A673 (cell line): Measurements from ENCODE around the gene MOCOS. TPM values are rescaled to one million over a fixed set of nuclear protein-coding genes. Genes with fewer than 3 reads are reported as not detected.

Source experiments
- BruUV-seq: library from RNA; stranded (reverse); fragments of 400-500 nt; replicated peaks from 2 replicates; lab custom pipeline; 2021; lab: Mats Ljungman, UMichigan
- CTCF ChIA-PET: fragments of 300-600 bp; sonication (Branson Sonifier 250); formaldehyde crosslinking; loops from one replicate; lab custom pipeline; 2022; ENCODE audit warnings: antibody characterized with exemption; lab: Charles Lee
- POLR2A ChIA-PET: fragments of 300-600 bp; sonication (Branson Sonifier 250); formaldehyde crosslinking; loops from one replicate; lab custom pipeline; 2022; ENCODE audit warnings: antibody characterized with exemption; ENCODE audit not compliant: low non-redundant PET; lab: Charles Lee
- DNase-seq: peaks from one replicate; pipeline ENCODE4 v3.0.0-alpha.2; 2015; ENCODE audit warnings: low spot score
- H3K27ac ChIP-seq: fragments of 200-600 bp; sonication (generic); 2 replicates; pipeline ENCODE4 v1.5.1; 2016; ENCODE audit warnings: mixed run types, low read depth, mild to moderate bottlenecking, mixed read lengths, antibody characterized with exemption, low read length; ENCODE audit not compliant: poor library complexity, severe bottlenecking
- H3K27me3 ChIP-seq: fragments of 200-600 bp; sonication (generic); replicated peaks from 2 replicates; pipeline ENCODE4 v1.6.1; 2017; ENCODE audit warnings: mixed run types, low read depth, mild to moderate bottlenecking, mixed read lengths, antibody characterized with exemption, low read length; ENCODE audit not compliant: insufficient read depth, poor library complexity
- H3K36me3 ChIP-seq: fragments of 200-600 bp; sonication (generic); 2 replicates; pipeline ENCODE4 v1.6.1; 2016; ENCODE audit warnings: mixed run types, mild to moderate bottlenecking, mixed read lengths, antibody characterized with exemption, low read length; ENCODE audit not compliant: insufficient read depth, poor library complexity, severe bottlenecking
- H3K4me1 ChIP-seq: fragments of 200-600 bp; sonication (generic); 2 replicates; pipeline ENCODE4 v1.6.1; 2017; ENCODE audit warnings: mixed run types, mild to moderate bottlenecking, mixed read lengths, antibody characterized with exemption, low read length; ENCODE audit not compliant: insufficient read depth, poor library complexity, severe bottlenecking
- H3K4me3 ChIP-seq: fragments of 200-600 bp; sonication (generic); 2 replicates; pipeline ENCODE4 v1.5.1; 2016; ENCODE audit warnings: low read depth, mixed run types, mild to moderate bottlenecking, mixed read lengths, low read length; ENCODE audit not compliant: poor library complexity, severe bottlenecking
- H3K9me3 ChIP-seq: fragments of 200-600 bp; sonication (generic); 2 replicates; pipeline ENCODE4 v1.6.1; 2016; ENCODE audit warnings: mixed run types, low read depth, mild to moderate bottlenecking, mixed read lengths, antibody characterized with exemption, low read length; ENCODE audit not compliant: poor library complexity, severe bottlenecking
- CTCF ChIP-seq: fragments of 300-800, 200-600 bp; sonication (generic); conservative IDR thresholded peaks from 2 replicates; pipeline ENCODE4 v1.5.1; 2017; ENCODE audit warnings: low read depth, mild to moderate bottlenecking, antibody characterized with exemption, low read length, moderate library complexity, mixed read lengths
- EZH2 ChIP-seq: fragments of 200-600 bp; sonication (generic); IDR thresholded peaks from 2 replicates; pipeline ENCODE4 v1.6.1; 2017; ENCODE audit warnings: borderline replicate concordance, low read depth, mild to moderate bottlenecking, mixed read lengths, antibody characterized with exemption, low read length; ENCODE audit not compliant: poor library complexity, severe bottlenecking
- intact Hi-C: fragments of 100-400 bp; cut with micrococcal nuclease; formaldehyde crosslinking; loops from one replicate; pipeline ENCODE4 v1.10.0; 2022; ENCODE audit not compliant: unreplicated experiment
- total RNA-seq: library from RNA; stranded (reverse); gene quantifications from 2 replicates; pipeline ENCODE4 v1.2.3, GENCODE V29; 2021

MOCOS gene
- total RNA-seq, 1 experiment from 2014 or later: not detected

DNA sequence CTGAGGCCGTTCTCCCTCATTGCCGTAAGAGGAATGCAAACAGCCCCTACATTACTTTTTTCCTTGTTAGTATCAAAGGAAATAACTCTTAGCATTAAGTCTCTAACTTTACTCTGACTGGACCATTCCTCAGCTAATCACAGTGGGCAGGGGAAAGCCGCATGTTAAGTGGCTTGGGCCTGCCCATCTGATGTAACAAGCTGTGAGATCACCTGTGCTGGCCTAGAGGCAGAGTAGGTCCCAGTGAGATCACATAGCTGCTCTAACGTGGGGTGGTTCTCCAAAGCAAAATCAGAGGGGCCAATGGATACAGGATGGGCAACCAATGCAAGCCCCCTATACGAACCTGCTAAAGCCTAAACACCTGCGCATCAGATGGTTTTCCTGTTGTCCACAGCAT lies 5.9 kb upstream of the MOCOS start:
- Histone ChIP-seq H3K27ac (no peak overlapping the region), H3K27me3 (no peaks in the 10 kb centered on the region), H3K4me3 (no peak overlapping the region), H3K9me3 (no peaks in the 10 kb centered on the region), H3K4me1 (no peaks in the 10 kb centered on the region), H3K36me3 (peaks cover 9% of the 10 kb centered on the region)
- TF ChIP-seq CTCF (no peak), EZH2 (no peak)
- CTCF ChIA-PET: no interaction called here
- POLR2A ChIA-PET: no interaction called here
- intact Hi-C loops: no loop called here
- no peak for DNase-seq
- BruUV-seq: no TSS peak

DNA sequence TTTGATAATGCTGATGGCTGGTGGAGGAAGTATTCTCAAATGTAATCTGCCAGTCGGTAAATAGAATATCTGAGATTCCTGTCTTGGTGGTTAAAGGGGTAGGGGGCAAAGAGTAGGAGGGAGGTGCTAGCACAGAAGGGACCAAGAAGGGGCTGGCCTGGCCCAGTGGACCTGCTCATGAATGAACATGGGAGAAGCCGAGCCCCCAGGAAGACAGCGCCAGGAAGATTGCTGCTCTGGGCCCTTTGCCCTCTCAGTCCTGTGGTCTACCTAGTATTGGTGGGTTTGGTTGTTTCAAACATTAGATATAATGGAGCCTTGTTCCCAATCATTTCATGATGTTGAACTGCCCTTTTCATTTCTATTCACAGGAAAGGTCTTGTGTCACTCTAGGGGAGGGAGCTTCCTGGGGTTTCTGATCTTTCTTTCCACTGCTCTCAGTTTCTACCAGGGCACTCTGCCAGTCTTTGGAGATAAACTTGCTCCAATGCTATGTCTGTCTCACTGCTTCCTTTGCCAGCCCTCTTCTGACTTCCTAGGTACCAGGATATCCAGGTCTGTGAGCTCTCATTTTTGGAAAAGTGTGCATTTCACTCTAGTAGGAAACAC lies 5.3 kb upstream of the MOCOS start:
- no peaks in the 10 kb centered on the region for H3K9me3 ChIP-seq
- ChIA-PET POLR2A (no interaction called here), CTCF (no interaction called here)
- intact Hi-C loops: no loop called here
- peaks cover 7% of the 10 kb centered on the region for H3K36me3 ChIP-seq
- no TSS peak for BruUV-seq
- H3K4me1 ChIP-seq: peaks cover 2% of the 10 kb centered on the region
- peaks cover under 1% of the 10 kb centered on the region for H3K27me3 ChIP-seq
- TF ChIP-seq CTCF (no peak), EZH2 (no peak)
- DNase-seq: no peak
- H3K4me3 ChIP-seq: no peak overlapping the region
- H3K27ac ChIP-seq: no peak overlapping the region

DNA sequence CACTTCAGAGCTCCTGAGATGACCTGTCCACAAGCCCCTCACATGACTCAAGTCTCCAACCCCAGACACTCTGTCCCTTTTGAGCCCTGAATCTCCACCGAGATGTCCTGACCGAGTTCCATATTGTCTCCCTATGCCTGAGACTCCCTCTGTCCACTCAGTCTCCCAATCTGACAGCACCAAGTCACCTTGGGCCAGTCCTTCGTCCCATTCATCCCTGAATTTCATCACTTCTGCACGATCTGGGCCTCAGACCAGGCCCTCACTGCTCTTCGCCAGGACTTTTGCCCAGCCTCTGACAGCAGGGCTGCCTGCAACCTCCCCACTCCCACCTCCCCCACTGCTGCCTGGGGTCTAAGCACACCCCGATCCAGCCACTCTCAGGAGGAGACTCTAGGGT lies 4.3 kb upstream of the MOCOS start:
- no peak for DNase-seq
- H3K36me3 ChIP-seq: peaks cover 4% of the 10 kb centered on the region
- H3K27me3 ChIP-seq: peaks cover 10% of the 10 kb centered on the region
- H3K4me3 ChIP-seq: no peak overlapping the region
- ChIA-PET POLR2A (interaction anchor here (0.6 kb wide), 1 partner anchor 389 kb away, joined by 8 read pairs; no protein-coding TSS in a partner anchor), CTCF (no interaction called here)
- intact Hi-C loops: no loop called here
- no peak overlapping the region for H3K27ac ChIP-seq
- H3K4me1 ChIP-seq: peaks cover 5% of the 10 kb centered on the region
- TF ChIP-seq CTCF: no peak
- no peak for TF ChIP-seq EZH2
- no TSS peak for BruUV-seq
- no peaks in the 10 kb centered on the region for H3K9me3 ChIP-seq
